Activated CD8-positive, alpha-beta memory T cell treated with anti-CD3 and anti-CD28 coated beads, Interleukin-2, amount 10 ng/mL, durations not matched to agents 7 days and 5 days (primary cell): ENCODE data around the gene SLC9A3. TPM values are rescaled to one million over a fixed set of nuclear protein-coding genes. Genes with fewer than 3 reads are reported as not detected.

Experiments
- ATAC-seq: fragments of 150-1000 bp; cut with Tn5 transposase; one replicate; pipeline ENCODE4 v1.10.0; 2021; ENCODE audit warnings: moderate library complexity
- CTCF ChIA-PET: fragments of 350-600 bp; sonication (Branson Sonifier 250); formaldehyde crosslinking; loops from one replicate; lab custom pipeline; 2021; ENCODE audit warnings: antibody characterized with exemption; lab: Charles Lee
- DNase-seq: peaks from one replicate; pipeline ENCODE4 v3.0.0-alpha.2; 2020
- H3K27ac Mint-ChIP-seq: one replicate; pipeline ENCODE4 v1.8.0; 2021; ENCODE audit warnings: mild to moderate bottlenecking, mixed read lengths
- H3K27me3 Mint-ChIP-seq: one replicate; pipeline ENCODE4 v1.8.0; 2021; ENCODE audit warnings: mixed read lengths
- H3K36me3 Mint-ChIP-seq: one replicate; pipeline ENCODE4 v1.8.0; 2021; ENCODE audit warnings: mild to moderate bottlenecking, mixed read lengths
- H3K4me1 Mint-ChIP-seq: one replicate; pipeline ENCODE4 v1.8.0; 2021; ENCODE audit warnings: mixed read lengths
- H3K4me3 Mint-ChIP-seq: one replicate; pipeline ENCODE4 v1.8.0; 2021; ENCODE audit warnings: mild to moderate bottlenecking, moderate library complexity, mixed read lengths
- H3K9me3 Mint-ChIP-seq: one replicate; pipeline ENCODE4 v1.8.0; 2022; ENCODE audit warnings: low read depth, mixed read lengths
- total RNA-seq, 2 experiments: library from RNA; stranded (reverse); gene quantifications; one replicate each; pipeline ENCODE4 v1.2.3, GENCODE V29; 2021

SLC9A3 gene
- total RNA-seq, 2 experiments from 2014 or later, result 1.3 to 1.7 TPM

DNA sequence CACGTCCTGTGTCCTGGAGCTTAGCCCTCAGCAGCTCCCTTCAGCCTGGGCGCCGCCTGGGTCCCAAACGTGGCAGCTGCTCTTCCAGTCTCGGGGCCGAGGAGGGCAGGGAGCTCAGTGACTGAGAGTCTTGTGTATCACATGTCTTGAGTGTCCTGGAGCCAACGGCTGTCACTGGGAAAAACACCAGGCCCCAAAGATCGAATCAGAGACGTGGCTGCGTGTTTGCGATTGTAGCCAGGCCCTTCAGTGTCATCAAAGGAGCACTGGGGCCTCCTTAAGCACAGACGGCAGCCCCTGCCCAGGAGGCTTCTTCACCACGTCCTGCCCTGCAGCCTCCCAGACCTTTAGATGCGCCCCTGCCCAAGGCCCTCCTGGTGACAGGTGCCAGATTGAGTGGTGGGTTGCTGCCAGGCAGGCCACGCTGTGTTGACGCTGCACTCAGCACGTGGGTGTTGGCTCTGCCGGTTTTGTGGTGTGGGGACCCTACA lies 86.9 kb downstream of the SLC9A3 start:
- no peaks in the 10 kb centered on the region for H3K9me3 Mint-ChIP-seq
- H3K4me3 Mint-ChIP-seq, result no peak overlapping the region
- ATAC-seq (no peak), DNase-seq (no peak)
- peaks cover 3% of the 10 kb centered on the region for H3K36me3 Mint-ChIP-seq
- no peaks in the 10 kb centered on the region for H3K27me3 Mint-ChIP-seq
- peaks cover 15% of the 10 kb centered on the region for H3K4me1 Mint-ChIP-seq
- CTCF ChIA-PET, result interaction anchor here (0.8 to 2.0 kb wide), 3 partner anchors 9 to 219 kb away, joined by 3 to 7 read pairs (median 3); no protein-coding TSS in a partner anchor
- no peak overlapping the region for H3K27ac Mint-ChIP-seq

DNA sequence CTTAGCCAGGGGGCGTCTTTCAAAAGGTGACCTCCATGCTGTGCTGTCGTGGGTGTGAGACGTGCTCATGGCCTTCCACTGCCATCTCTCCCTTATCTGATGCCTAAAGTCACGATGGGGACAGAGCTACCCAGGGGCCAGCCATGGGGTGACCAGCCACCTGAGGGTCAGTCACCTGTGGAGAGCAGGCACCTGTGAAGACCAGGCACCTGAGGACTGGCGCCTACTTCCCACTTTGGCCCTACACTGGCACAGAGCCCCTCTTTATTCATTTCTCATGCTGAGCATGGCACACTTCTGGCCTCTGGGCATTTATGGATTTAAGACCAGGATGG lies 87.6 kb downstream of the SLC9A3 start:
- H3K4me3 Mint-ChIP-seq, result no peak overlapping the region
- DNase-seq, result no peak
- H3K9me3 Mint-ChIP-seq, result no peaks in the 10 kb centered on the region
- CTCF ChIA-PET, result interaction anchor here (0.8 to 2.0 kb wide), 3 partner anchors 10 to 218 kb away, joined by 3 to 7 read pairs (median 3); no protein-coding TSS in a partner anchor
- no peak for ATAC-seq
- no peaks in the 10 kb centered on the region for H3K27me3 Mint-ChIP-seq
- H3K36me3 Mint-ChIP-seq, result peaks cover 5% of the 10 kb centered on the region
- H3K4me1 Mint-ChIP-seq, result peaks cover 8% of the 10 kb centered on the region
- no peak overlapping the region for H3K27ac Mint-ChIP-seq

- ATAC-seq (no peak), DNase-seq (no peak)
- peaks cover 7% of the 10 kb centered on the region for H3K4me1 Mint-ChIP-seq
- no peaks in the 10 kb centered on the region for H3K9me3 Mint-ChIP-seq
- no peaks in the 10 kb centered on the region for H3K27me3 Mint-ChIP-seq
- CTCF ChIA-PET, result interaction anchor here (0.8 to 2.0 kb wide), 2 partner anchors 10 to 217 kb away, joined by 3 to 7 read pairs; no protein-coding TSS in a partner anchor
- H3K4me3 Mint-ChIP-seq, result no peak overlapping the region
- H3K27ac Mint-ChIP-seq, result no peak overlapping the region
- H3K36me3 Mint-ChIP-seq, result peaks cover 6% of the 10 kb centered on the region
Observed at GRCh38 chr5:435961-436640, 88.1 kb downstream of the SLC9A3 start.

GRCh38 chr5:435156-435790 lies 89.0 kb downstream of the SLC9A3 start:
- DNase-seq, result no peak

GRCh38 chr5:434443-435146 lies 89.7 kb downstream of the SLC9A3 start:
- Mint-ChIP-seq H3K27me3 (no peaks in the 10 kb centered on the region), H3K36me3 (peaks cover 10% of the 10 kb centered on the region), H3K9me3 (no peaks in the 10 kb centered on the region), H3K27ac (no peak overlapping the region), H3K4me1 (no peaks in the 10 kb centered on the region), H3K4me3 (no peak overlapping the region)
- CTCF ChIA-PET, result interaction anchor here (1.3 to 2.0 kb wide), 2 partner anchors 11 to 118 kb away, joined by 5 to 9 read pairs; no protein-coding TSS in a partner anchor
- ATAC-seq, result no peak
- no peak for DNase-seq

More at GRCh38 chr5:435156-435790, 89.0 kb downstream of the SLC9A3 start:
- no peak for ATAC-seq
- Mint-ChIP-seq H3K27ac (peak overlapping the region; percentile 4), H3K36me3 (peaks cover 6% of the 10 kb centered on the region), H3K9me3 (no peaks in the 10 kb centered on the region), H3K4me3 (no peak overlapping the region), H3K4me1 (peaks cover 1% of the 10 kb centered on the region), H3K27me3 (no peaks in the 10 kb centered on the region)
- CTCF ChIA-PET, result interaction anchor here (2.0 kb wide), 1 partner anchor 118 kb away, joined by 9 read pairs; no protein-coding TSS in a partner anchor

GRCh38 chr5:433836-434235 lies 90.4 kb downstream of the SLC9A3 start:
- no peak for ATAC-seq
- no peak overlapping the region for H3K4me3 Mint-ChIP-seq

GRCh38 chr5:432928-433791 lies 91.1 kb downstream of the SLC9A3 start:
- no peak for DNase-seq
- peaks cover 14% of the 10 kb centered on the region for H3K36me3 Mint-ChIP-seq
- H3K27ac Mint-ChIP-seq, result no peak overlapping the region
- H3K9me3 Mint-ChIP-seq, result no peaks in the 10 kb centered on the region
- H3K4me3 Mint-ChIP-seq, result no peak overlapping the region
- ATAC-seq, result no peak
- no peaks in the 10 kb centered on the region for H3K4me1 Mint-ChIP-seq
- CTCF ChIA-PET, result interaction anchor here (1.3 to 4.0 kb wide), 4 partner anchors 13 to 117 kb away, joined by 5 to 44 read pairs (median 7); no protein-coding TSS in a partner anchor
- no peaks in the 10 kb centered on the region for H3K27me3 Mint-ChIP-seq

More at GRCh38 chr5:433836-434235, 90.4 kb downstream of the SLC9A3 start:
- no peaks in the 10 kb centered on the region for H3K27me3 Mint-ChIP-seq
- H3K36me3 Mint-ChIP-seq, result peaks cover 12% of the 10 kb centered on the region
- no peaks in the 10 kb centered on the region for H3K9me3 Mint-ChIP-seq
- no peak overlapping the region for H3K27ac Mint-ChIP-seq
- no peaks in the 10 kb centered on the region for H3K4me1 Mint-ChIP-seq
- no peak for DNase-seq
- CTCF ChIA-PET, result interaction anchor here (1.3 to 2.0 kb wide), 2 partner anchors 12 to 117 kb away, joined by 5 to 9 read pairs; no protein-coding TSS in a partner anchor

- no peaks in the 10 kb centered on the region for H3K9me3 Mint-ChIP-seq
- ATAC-seq, result no peak
- H3K4me1 Mint-ChIP-seq, result no peaks in the 10 kb centered on the region
- no peaks in the 10 kb centered on the region for H3K27me3 Mint-ChIP-seq
- no peak overlapping the region for H3K4me3 Mint-ChIP-seq
- no peak overlapping the region for H3K27ac Mint-ChIP-seq
- no peak for DNase-seq
- peaks cover 18% of the 10 kb centered on the region for H3K36me3 Mint-ChIP-seq
- CTCF ChIA-PET, result interaction anchor here (2.0 to 4.0 kb wide), 2 partner anchors 26 to 116 kb away, joined by 5 to 44 read pairs; no protein-coding TSS in a partner anchor
Observed at GRCh38 chr5:432201-432927, 91.9 kb downstream of the SLC9A3 start.

DNA sequence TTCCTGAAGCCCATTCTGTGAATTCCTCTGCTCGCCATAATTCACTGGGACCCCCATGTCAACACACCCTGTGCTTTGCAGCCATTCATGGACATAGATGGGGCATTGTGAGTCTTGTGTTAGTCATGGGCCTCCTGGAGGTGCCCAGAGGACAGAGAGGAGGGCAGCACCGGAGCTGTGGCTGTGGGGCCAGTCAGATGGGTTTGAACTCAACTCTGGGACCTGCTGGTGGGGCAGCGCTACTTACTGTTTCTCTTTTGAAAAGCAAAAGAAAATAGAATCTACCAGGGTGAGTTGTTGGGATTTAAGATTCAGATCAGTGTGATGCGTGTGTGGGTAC lies 92.6 kb downstream of the SLC9A3 start:
- CTCF ChIA-PET, result interaction anchor here (0.7 to 4.0 kb wide), 13 partner anchors 8 to 117 kb away, joined by 3 to 44 read pairs (median 5); partner anchors contain the start of gene AHRR
- Mint-ChIP-seq H3K36me3 (peaks cover 21% of the 10 kb centered on the region), H3K27ac (no peak overlapping the region)

DNA sequence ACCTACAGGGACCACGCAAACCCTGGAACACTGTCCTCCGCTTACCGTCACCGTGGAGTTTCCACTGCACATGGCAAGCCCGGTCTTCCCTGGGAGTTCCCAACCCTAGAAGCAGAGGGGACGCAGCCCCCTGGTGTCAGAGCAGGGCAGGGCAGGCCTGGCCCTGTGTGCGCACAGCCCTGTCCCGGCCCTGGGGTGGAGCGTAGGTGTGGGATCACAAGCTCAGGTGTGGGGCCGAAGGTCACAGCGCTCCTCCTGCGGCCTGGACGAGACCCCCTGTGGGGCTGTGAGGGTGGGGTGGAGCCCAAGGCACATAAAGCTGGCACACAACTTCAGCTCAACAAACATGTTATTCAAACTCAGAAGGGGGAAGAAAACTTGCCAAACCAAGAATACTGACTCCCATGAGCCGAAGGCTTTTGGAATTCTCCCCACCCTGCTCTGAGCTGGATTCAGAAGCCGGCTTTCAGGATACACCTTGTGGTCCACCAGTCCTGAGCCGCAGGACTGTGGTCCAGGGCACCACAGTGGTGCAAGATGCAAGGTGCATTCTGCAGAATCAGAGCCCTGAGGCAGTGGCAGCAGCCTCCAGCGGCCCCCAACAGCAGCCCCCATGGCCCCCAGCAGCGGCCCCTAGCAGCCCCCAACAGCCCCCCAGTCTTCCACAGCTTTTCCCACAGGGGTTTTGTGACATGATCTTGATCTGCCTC lies 93.1 kb downstream of the SLC9A3 start:
- Mint-ChIP-seq H3K4me1 (no peaks in the 10 kb centered on the region), H3K9me3 (no peaks in the 10 kb centered on the region), H3K36me3 (peaks cover 26% of the 10 kb centered on the region), H3K4me3 (no peak overlapping the region), H3K27ac (no peak overlapping the region), H3K27me3 (no peaks in the 10 kb centered on the region)
- peak; percentile 84 for ATAC-seq
- DNase-seq, result peak; percentile 60
- CTCF ChIA-PET, result interaction anchor here (0.7 to 4.0 kb wide), 15 partner anchors 8 to 160 kb away, joined by 3 to 44 read pairs (median 5); partner anchors contain the start of genes AHRR and PDCD6

More for the DNA sequence above, 92.6 kb downstream of the SLC9A3 start:
- H3K4me1 Mint-ChIP-seq, result no peaks in the 10 kb centered on the region
- DNase-seq (peak; percentile 22), ATAC-seq (no peak)
- no peak overlapping the region for H3K4me3 Mint-ChIP-seq
- no peaks in the 10 kb centered on the region for H3K9me3 Mint-ChIP-seq
- no peaks in the 10 kb centered on the region for H3K27me3 Mint-ChIP-seq

DNA sequence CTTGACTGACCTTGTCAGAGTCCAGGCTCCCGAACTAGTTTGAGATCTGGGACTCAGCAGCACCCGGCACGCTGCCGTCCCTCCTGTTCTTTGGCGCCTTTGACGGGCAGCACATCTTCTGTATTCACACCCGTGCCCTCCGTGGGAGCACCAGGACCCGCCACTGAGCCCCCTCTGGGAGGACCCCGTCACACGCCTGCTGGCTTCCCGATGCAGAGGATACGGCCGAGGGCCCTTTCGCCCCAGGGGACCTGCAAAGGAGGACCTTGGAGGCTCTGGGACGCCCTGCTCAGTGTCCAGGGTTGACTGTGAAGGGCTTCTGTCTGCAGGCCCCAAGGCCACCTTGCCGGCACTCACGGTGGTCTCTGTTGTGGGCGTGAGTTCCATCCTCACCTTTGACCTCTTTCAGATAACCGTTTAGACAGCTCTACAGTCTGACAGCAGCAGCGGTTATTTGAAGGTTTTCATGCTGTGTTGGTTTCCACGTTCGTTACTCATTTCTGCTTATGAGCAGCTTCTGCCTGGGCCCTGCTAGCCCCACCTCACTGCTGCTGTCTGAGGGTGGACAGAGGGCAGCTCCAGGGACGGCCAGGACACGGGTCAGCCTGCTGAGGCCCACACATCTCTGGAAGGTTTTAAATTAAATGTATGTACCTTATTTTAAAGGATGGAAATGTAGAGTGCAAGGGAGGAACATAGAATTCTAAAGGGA lies 93.9 kb downstream of the SLC9A3 start:
- H3K4me3 Mint-ChIP-seq, result no peak overlapping the region
- CTCF ChIA-PET, result interaction anchor here (0.9 to 4.0 kb wide), 11 partner anchors 9 to 159 kb away, joined by 3 to 44 read pairs (median 5); partner anchors contain the start of genes AHRR and PDCD6
- H3K27me3 Mint-ChIP-seq, result no peaks in the 10 kb centered on the region
- H3K9me3 Mint-ChIP-seq, result no peaks in the 10 kb centered on the region
- no peaks in the 10 kb centered on the region for H3K4me1 Mint-ChIP-seq
- no peak for DNase-seq
- H3K27ac Mint-ChIP-seq, result peak overlapping the region; percentile 29
- H3K36me3 Mint-ChIP-seq, result peaks cover 28% of the 10 kb centered on the region
- no peak for ATAC-seq
